Esophagus muscularis mucosa (tissue), 4 donors: ENCODE results near the gene FOXF1.

Experiments used
- CTCF ChIP-seq, 3 experiments: fragments of 200-600 bp in 2 of 3; fragments of 450-650 bp in 1 of 3; sonication (generic) in 2 of 3; IDR thresholded peaks; one replicate each; pipeline ENCODE4 v1.5.1; 2017 to 2019; ENCODE audit warnings: antibody characterized with exemption in 3 of 3, mild to moderate bottlenecking in 2 of 3, moderate library complexity in 1 of 3
- EP300 ChIP-seq: sonication (generic); formaldehyde crosslinking; IDR thresholded peaks from one replicate; pipeline ENCODE4 v1.6.1; 2017; ENCODE audit warnings: antibody characterized with exemption
- POLR2A ChIP-seq: fragments of 450-650 bp; IDR thresholded peaks from one replicate; pipeline ENCODE4 v1.6.1; 2017; ENCODE audit warnings: antibody characterized with exemption, moderate library complexity, mild to moderate bottlenecking, low read depth
- POLR2AphosphoS5 ChIP-seq, 2 donors: sonication (generic); formaldehyde crosslinking; IDR thresholded peaks; one replicate each; pipeline ENCODE4 v1.6.1; 2017; ENCODE audit warnings: antibody characterized with exemption in 2 of 2

DNA sequence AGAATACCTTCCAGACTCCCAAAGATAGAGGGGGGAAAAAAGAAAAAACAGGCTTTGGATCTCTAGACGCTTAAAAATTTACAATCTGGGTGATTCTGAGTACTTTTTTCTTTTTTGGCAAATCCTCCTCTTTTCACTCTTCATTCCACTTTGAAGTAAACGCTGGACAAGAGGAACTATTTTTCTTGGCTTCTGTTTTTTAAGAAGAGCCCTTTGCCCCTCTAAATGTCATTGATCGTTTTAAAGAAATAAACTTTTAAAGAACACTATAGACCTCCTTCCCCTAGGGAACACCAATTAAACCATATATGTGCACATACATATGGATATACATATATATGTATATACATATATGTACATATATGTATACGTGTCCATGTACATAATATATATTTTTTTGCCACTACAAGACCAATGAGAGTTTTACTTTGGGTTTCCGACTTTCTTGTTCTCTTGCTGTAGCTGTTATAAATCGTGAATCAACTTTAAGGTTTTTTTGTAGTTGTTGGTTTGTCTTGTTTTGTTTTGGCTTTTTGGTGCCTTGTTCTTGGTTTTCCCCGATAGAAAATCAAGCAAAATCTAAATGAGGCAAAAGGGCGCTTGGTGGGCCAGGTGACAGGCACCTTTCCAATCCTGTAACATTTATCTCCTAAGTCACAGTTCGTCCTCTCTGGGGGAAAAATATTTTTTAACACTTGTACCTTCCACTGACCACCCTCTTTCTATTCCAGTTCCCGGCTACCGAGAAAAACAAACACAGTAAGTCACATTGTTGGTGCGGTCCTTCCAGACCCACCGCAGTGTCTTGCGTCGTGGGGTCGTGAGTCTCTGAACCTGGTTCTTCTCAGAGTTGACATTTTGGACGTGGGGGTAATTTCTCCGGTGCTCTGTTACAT, 4.4 kb downstream of the FOXF1 start:
- TF ChIP-seq POLR2A (no peak), POLR2AphosphoS5 (IDR thresholded peaks at IDR 0.05) (peak in 1 of 2 donors; percentile 44), CTCF (IDR thresholded peaks at IDR 0.05) (no peak), EP300 (no peak)
